ENCODE measurements around the gene LNP1.
A peak's percentile ranks its signal among the peaks of the same experiment; 100 is the strongest.

The LNP1 gene

GRCh38 chr3:100401674-100402041, 319 bp downstream of the LNP1 start:
- Histone ChIP-seq H3K27ac (ENCODE audit: low read length) (peak overlapping the region; percentile 99), H3K4me1 (ENCODE audit: control insufficient read depth, low read depth, low read length) (peaks cover 9% of the 10 kb centered on the region), H3K9me3 (ENCODE audit: control insufficient read depth, low read depth, low read length) (no peaks in the 10 kb centered on the region), H3K36me3 (ENCODE audit: control insufficient read depth, low read depth, low read length) (no peaks in the 10 kb centered on the region), H3K27me3 (ENCODE audit: control insufficient read depth, insufficient read depth, low read length) (no peaks in the 10 kb centered on the region), H3K4me3 (ENCODE audit: low read length) (peak overlapping the region; percentile 74), H3K9ac (ENCODE audit: low read length) (peak overlapping the region; percentile 79)

GRCh38 chr3:100402256-100402655, 917 bp downstream of the LNP1 start:
- H3K9ac ChIP-seq (ENCODE audit: low read length) = peak overlapping the region; percentile 79
- H3K4me3 ChIP-seq (ENCODE audit: low read length) = peak overlapping the region; percentile 74
- no peaks in the 10 kb centered on the region for H3K9me3 ChIP-seq (ENCODE audit: control insufficient read depth, low read depth, low read length)
- H3K4me1 ChIP-seq (ENCODE audit: control insufficient read depth, low read depth, low read length) = peaks cover 9% of the 10 kb centered on the region
- no peaks in the 10 kb centered on the region for H3K27me3 ChIP-seq (ENCODE audit: control insufficient read depth, insufficient read depth, low read length)
- H3K27ac ChIP-seq (ENCODE audit: low read length) = peak overlapping the region; percentile 99
- H3K36me3 ChIP-seq (ENCODE audit: control insufficient read depth, low read depth, low read length) = no peaks in the 10 kb centered on the region

DNA sequence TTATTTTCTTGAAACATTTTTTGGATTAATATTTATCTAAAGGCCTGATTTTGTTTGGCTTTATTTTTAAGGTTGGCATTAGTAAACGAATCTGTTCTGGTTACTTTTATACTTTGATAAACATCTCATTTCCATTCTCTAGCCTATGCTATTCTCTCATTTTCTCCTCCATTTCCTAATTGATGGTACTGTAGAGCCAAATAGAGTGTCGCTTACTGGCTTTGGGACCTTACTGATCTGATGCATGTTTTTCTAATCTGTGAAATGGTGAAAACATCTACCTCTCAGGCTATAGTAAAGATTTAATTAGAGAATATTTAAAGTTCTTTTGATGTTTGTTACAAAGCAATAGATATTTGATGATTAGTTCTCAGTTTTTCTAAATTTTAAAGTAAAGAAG, 1.6 kb downstream of the LNP1 start:
- Histone ChIP-seq H3K9me3 (ENCODE audit: control insufficient read depth, low read depth, low read length) (no peaks in the 10 kb centered on the region), H3K4me1 (ENCODE audit: control insufficient read depth, low read depth, low read length) (peaks cover 9% of the 10 kb centered on the region), H3K27ac (ENCODE audit: low read length) (peak overlapping the region; percentile 49), H3K9ac (ENCODE audit: low read length) (peak overlapping the region; percentile 79), H3K4me3 (ENCODE audit: low read length) (peak overlapping the region; percentile 74), H3K27me3 (ENCODE audit: control insufficient read depth, insufficient read depth, low read length) (no peaks in the 10 kb centered on the region), H3K36me3 (ENCODE audit: control insufficient read depth, low read depth, low read length) (no peaks in the 10 kb centered on the region)

GRCh38 chr3:100403362-100404249, 2.3 kb downstream of the LNP1 start:
- H3K4me1 ChIP-seq (ENCODE audit: control insufficient read depth, low read depth, low read length) = peaks cover 9% of the 10 kb centered on the region
- no peaks in the 10 kb centered on the region for H3K36me3 ChIP-seq (ENCODE audit: control insufficient read depth, low read depth, low read length)
- no peaks in the 10 kb centered on the region for H3K27me3 ChIP-seq (ENCODE audit: control insufficient read depth, insufficient read depth, low read length)
- peak overlapping the region; percentile 79 for H3K9ac ChIP-seq (ENCODE audit: low read length)
- peak overlapping the region; percentile 49 for H3K27ac ChIP-seq (ENCODE audit: low read length)
- peak overlapping the region; percentile 74 for H3K4me3 ChIP-seq (ENCODE audit: low read length)
- H3K9me3 ChIP-seq (ENCODE audit: control insufficient read depth, low read depth, low read length) = no peaks in the 10 kb centered on the region

GRCh38 chr3:100404250-100404548, 2.9 kb downstream of the LNP1 start:
- H3K4me3 ChIP-seq (ENCODE audit: low read length) = peak overlapping the region; percentile 74
- H3K36me3 ChIP-seq (ENCODE audit: control insufficient read depth, low read depth, low read length) = no peaks in the 10 kb centered on the region
- no peak overlapping the region for H3K9ac ChIP-seq (ENCODE audit: low read length)
- no peaks in the 10 kb centered on the region for H3K9me3 ChIP-seq (ENCODE audit: control insufficient read depth, low read depth, low read length)
- H3K4me1 ChIP-seq (ENCODE audit: control insufficient read depth, low read depth, low read length) = peaks cover 9% of the 10 kb centered on the region
- H3K27ac ChIP-seq (ENCODE audit: low read length) = no peak overlapping the region
- no peaks in the 10 kb centered on the region for H3K27me3 ChIP-seq (ENCODE audit: control insufficient read depth, insufficient read depth, low read length)

- H3K9ac ChIP-seq (ENCODE audit: low read length) = no peak overlapping the region
- H3K4me3 ChIP-seq (ENCODE audit: low read length) = no peak overlapping the region
- no peaks in the 10 kb centered on the region for H3K4me1 ChIP-seq (ENCODE audit: control insufficient read depth, low read depth, low read length)
- no peaks in the 10 kb centered on the region for H3K36me3 ChIP-seq (ENCODE audit: control insufficient read depth, low read depth, low read length)
- H3K27me3 ChIP-seq (ENCODE audit: control insufficient read depth, insufficient read depth, low read length) = no peaks in the 10 kb centered on the region
- H3K9me3 ChIP-seq (ENCODE audit: control insufficient read depth, low read depth, low read length) = no peaks in the 10 kb centered on the region
- H3K27ac ChIP-seq (ENCODE audit: low read length) = no peak overlapping the region
These were observed 5.8 kb downstream of the LNP1 start for GRCh38 chr3:100407164-100407563.

DNA sequence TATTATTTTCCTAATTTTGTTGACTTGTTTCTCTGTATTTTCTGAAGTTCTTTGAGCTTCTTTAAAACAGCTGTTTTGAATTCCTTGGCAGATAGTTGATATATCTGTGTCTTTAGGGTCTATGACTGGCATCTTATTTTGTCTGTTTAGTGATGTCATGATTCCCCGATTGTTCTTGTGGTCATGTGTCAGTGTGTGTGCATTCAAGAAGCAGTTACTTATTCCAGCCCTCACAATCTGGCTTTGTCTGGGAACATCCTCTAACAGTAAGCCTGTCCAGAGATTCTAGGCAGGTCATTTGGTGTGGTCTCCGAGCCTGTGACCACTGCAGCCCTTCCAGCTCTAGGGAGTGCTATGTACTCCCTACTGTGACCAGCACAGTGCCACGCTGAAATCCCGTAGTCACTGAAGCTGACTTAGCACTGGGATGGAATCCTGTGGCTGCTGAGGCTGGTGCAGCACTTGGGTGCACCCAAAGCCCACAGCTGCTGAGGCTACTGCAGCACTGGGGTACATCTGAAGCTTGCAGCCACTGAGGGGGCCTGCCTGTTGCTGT, 6.7 kb downstream of the LNP1 start:
- Histone ChIP-seq H3K9ac (ENCODE audit: low read length) (no peak overlapping the region), H3K36me3 (ENCODE audit: control insufficient read depth, low read depth, low read length) (no peaks in the 10 kb centered on the region), H3K4me3 (ENCODE audit: low read length) (no peak overlapping the region), H3K9me3 (ENCODE audit: control insufficient read depth, low read depth, low read length) (no peaks in the 10 kb centered on the region), H3K27ac (ENCODE audit: low read length) (no peak overlapping the region), H3K27me3 (ENCODE audit: control insufficient read depth, insufficient read depth, low read length) (no peaks in the 10 kb centered on the region), H3K4me1 (ENCODE audit: control insufficient read depth, low read depth, low read length) (peaks cover under 1% of the 10 kb centered on the region)

DNA sequence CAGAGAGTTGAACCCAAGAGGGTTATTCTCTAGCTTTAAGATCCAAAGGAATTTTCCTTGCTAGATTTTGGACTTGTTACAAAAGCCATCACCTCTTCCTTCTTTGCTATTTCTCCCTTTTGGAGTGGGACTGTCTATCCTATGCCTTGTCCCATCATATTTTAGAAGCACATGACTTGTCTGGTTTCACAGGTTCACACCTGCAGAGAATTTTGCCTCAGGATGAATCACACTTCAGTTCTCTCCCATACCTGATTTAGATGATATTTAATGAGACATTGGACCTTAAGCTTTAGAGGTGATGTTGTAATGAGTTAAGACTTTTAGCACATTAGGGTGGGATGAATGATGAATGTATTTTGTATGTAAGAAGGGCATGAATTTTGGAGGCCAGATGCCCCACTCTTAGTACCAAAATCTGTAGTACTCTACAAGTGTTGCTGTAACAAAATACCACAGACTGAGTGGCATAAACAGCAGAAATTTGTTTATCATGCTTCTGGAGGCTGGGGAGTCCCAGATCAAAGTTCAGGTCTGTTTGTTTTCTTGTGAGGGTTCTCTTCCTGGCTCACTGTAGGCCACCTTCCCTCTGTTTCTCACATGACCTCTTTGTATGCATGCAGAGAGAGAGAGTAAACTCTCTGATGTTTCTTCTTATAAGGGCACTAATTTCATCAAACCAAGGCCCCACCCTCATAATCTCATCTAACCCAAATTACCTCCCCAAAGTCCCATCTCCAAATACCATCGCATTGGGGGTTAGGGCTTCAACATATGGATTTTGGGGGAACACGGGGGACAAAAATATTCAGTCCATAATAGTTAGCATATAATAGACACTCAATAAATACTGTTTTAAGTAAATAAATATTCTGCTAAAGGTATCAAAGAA, 10.0 kb downstream of the LNP1 start:
- Histone ChIP-seq H3K36me3 (ENCODE audit: control insufficient read depth, low read depth, low read length) (no peaks in the 10 kb centered on the region), H3K9ac (ENCODE audit: low read length) (no peak overlapping the region), H3K27ac (ENCODE audit: low read length) (no peak overlapping the region), H3K4me3 (ENCODE audit: low read length) (no peak overlapping the region), H3K27me3 (ENCODE audit: control insufficient read depth, insufficient read depth, low read length) (no peaks in the 10 kb centered on the region), H3K9me3 (ENCODE audit: control insufficient read depth, low read depth, low read length) (no peaks in the 10 kb centered on the region), H3K4me1 (ENCODE audit: control insufficient read depth, low read depth, low read length) (peaks cover 15% of the 10 kb centered on the region)

- no peaks in the 10 kb centered on the region for H3K27me3 ChIP-seq (ENCODE audit: control insufficient read depth, insufficient read depth, low read length)
- peaks cover 15% of the 10 kb centered on the region for H3K4me1 ChIP-seq (ENCODE audit: control insufficient read depth, low read depth, low read length)
- H3K9me3 ChIP-seq (ENCODE audit: control insufficient read depth, low read depth, low read length) = no peaks in the 10 kb centered on the region
- H3K9ac ChIP-seq (ENCODE audit: low read length) = no peak overlapping the region
- no peak overlapping the region for H3K4me3 ChIP-seq (ENCODE audit: low read length)
- no peak overlapping the region for H3K27ac ChIP-seq (ENCODE audit: low read length)
- no peaks in the 10 kb centered on the region for H3K36me3 ChIP-seq (ENCODE audit: control insufficient read depth, low read depth, low read length)
These were observed 11.7 kb downstream of the LNP1 start for GRCh38 chr3:100412912-100413590.

DNA sequence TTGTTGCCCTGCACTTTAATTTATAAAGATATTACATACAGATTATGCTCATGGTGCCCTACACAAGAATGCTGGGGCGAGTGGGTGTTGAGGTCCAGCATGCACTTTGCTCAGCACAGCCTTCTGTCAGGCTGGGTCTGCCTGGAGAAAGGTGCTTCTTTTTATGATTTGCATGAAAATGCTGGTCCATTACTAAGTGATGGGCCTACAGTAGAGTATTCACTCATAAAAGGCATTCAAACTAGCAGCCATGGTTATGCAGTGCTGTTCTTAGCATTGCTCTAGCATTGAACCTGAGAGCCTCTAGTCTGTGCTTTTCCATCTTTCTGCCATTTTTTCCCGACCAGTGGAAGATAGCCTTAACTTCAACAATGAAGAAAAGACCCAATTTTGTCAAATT, 12.3 kb downstream of the LNP1 start:
- H3K27me3 ChIP-seq (ENCODE audit: control insufficient read depth, insufficient read depth, low read length) = no peaks in the 10 kb centered on the region
- no peak overlapping the region for H3K4me3 ChIP-seq (ENCODE audit: low read length)
- no peak overlapping the region for H3K9ac ChIP-seq (ENCODE audit: low read length)
- no peaks in the 10 kb centered on the region for H3K9me3 ChIP-seq (ENCODE audit: control insufficient read depth, low read depth, low read length)
- peaks cover 15% of the 10 kb centered on the region for H3K4me1 ChIP-seq (ENCODE audit: control insufficient read depth, low read depth, low read length)
- no peaks in the 10 kb centered on the region for H3K36me3 ChIP-seq (ENCODE audit: control insufficient read depth, low read depth, low read length)
- H3K27ac ChIP-seq (ENCODE audit: low read length) = no peak overlapping the region

DNA sequence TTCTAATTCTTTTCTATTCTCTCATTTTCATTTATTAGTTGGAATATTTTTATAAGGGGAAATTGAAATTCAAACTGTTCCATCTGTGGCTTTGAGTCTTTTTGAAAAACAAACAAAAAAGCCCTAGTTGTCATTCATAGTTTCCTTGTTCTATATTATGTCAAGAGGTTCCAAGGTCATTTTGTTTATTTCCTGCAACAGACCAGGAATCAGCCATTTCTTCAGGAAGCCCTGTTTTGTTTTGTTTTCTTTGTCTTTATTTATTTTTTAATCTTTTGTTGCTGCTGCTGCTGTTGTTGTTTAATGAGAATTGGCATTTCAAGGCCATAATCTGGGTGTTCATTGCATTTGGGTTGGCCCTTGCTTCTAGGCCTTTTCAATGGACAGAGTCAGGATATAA, 14.8 kb downstream of the LNP1 start:
- H3K27ac ChIP-seq (ENCODE audit: low read length) = no peak overlapping the region

More for the DNA sequence above, 14.8 kb downstream of the LNP1 start:
- H3K9ac ChIP-seq (ENCODE audit: low read length) = no peak overlapping the region
- no peaks in the 10 kb centered on the region for H3K27me3 ChIP-seq (ENCODE audit: control insufficient read depth, insufficient read depth, low read length)
- H3K36me3 ChIP-seq (ENCODE audit: control insufficient read depth, low read depth, low read length) = no peaks in the 10 kb centered on the region
- H3K4me3 ChIP-seq (ENCODE audit: low read length) = no peak overlapping the region
- no peaks in the 10 kb centered on the region for H3K9me3 ChIP-seq (ENCODE audit: control insufficient read depth, low read depth, low read length)
- peaks cover 18% of the 10 kb centered on the region for H3K4me1 ChIP-seq (ENCODE audit: control insufficient read depth, low read depth, low read length)

Measured in iPS-18a (cell line).